Trophoblast cell (in vitro differentiated cells and primary cell): ENCODE data around the gene CNOT1.

Experiments used
- DNase-seq, 2 donors: peaks; one replicate each; pipeline ENCODE4 v3.0.0-alpha.2; 2016
- H2AFZ ChIP-seq: 2 replicates; pipeline ENCODE4 v1.6.1; 2013; ENCODE audit warnings: low read length, moderate library complexity, mild to moderate bottlenecking; ENCODE audit not compliant: insufficient read depth, poor library complexity
- H2AK5ac ChIP-seq: 2 replicates; pipeline ENCODE4 v1.6.1; 2013; ENCODE audit warnings: mild to moderate bottlenecking, low read length
- H2BK120ac ChIP-seq: 2 replicates; pipeline ENCODE4 v1.6.1; 2013; ENCODE audit warnings: low read length, mild to moderate bottlenecking, moderate library complexity; ENCODE audit not compliant: insufficient read depth, poor library complexity
- H2BK12ac ChIP-seq: 2 replicates; pipeline ENCODE4 v1.6.1; 2013; ENCODE audit warnings: mild to moderate bottlenecking, low read length, moderate library complexity
- H2BK5ac ChIP-seq: 2 replicates; pipeline ENCODE4 v1.6.1; 2013; ENCODE audit warnings: low read length, low read depth, moderate library complexity, mild to moderate bottlenecking; ENCODE audit not compliant: poor library complexity
- H3K14ac ChIP-seq: 2 replicates; pipeline ENCODE4 v1.6.1; 2013; ENCODE audit warnings: mild to moderate bottlenecking, low read length
- H3K18ac ChIP-seq: 2 replicates; pipeline ENCODE4 v1.6.1; 2013; ENCODE audit warnings: mild to moderate bottlenecking, low read length
- H3K23ac ChIP-seq: 2 replicates; pipeline ENCODE4 v1.6.1; 2013; ENCODE audit warnings: low read length
- H3K27ac ChIP-seq: 2 replicates; pipeline ENCODE4 v1.5.1; 2013; ENCODE audit warnings: low read depth, mild to moderate bottlenecking, inconsistent platforms, low read length, moderate library complexity
- H3K27me3 ChIP-seq: 2 replicates; pipeline ENCODE4 v1.6.1; 2013; ENCODE audit warnings: inconsistent platforms, mild to moderate bottlenecking, low read length, moderate library complexity; ENCODE audit not compliant: insufficient read depth
- H3K36me3 ChIP-seq, 2 experiments: 1 replicate in 1 of 2; 2 replicates in 1 of 2; pipeline ENCODE4 v1.6.1; 2013; ENCODE audit warnings: low read length in 2 of 2, mild to moderate bottlenecking in 2 of 2, moderate library complexity in 1 of 2; ENCODE audit not compliant: insufficient read depth in 2 of 2, control insufficient read depth in 1 of 2
- H3K4ac ChIP-seq: 2 replicates; pipeline ENCODE4 v1.6.1; 2013; ENCODE audit warnings: low read depth, mild to moderate bottlenecking, low read length, moderate library complexity
- H3K4me1 ChIP-seq, 2 experiments: 1 replicate in 1 of 2; 2 replicates in 1 of 2; pipeline ENCODE4 v1.6.1; 2013; ENCODE audit warnings: low read length in 2 of 2, mild to moderate bottlenecking in 2 of 2, moderate library complexity in 1 of 2; ENCODE audit not compliant: insufficient read depth in 2 of 2, control insufficient read depth in 1 of 2
- H3K4me2 ChIP-seq: 2 replicates; pipeline ENCODE4 v1.6.1; 2013; ENCODE audit warnings: inconsistent platforms, mild to moderate bottlenecking, low read length, moderate library complexity
- H3K4me3 ChIP-seq: 2 replicates; pipeline ENCODE4 v1.5.1; 2013; ENCODE audit warnings: mild to moderate bottlenecking, low read depth, low read length, inconsistent platforms
- H3K79me1 ChIP-seq: one replicate; pipeline ENCODE4 v1.6.1; 2013; ENCODE audit warnings: low read length
- H3K79me2 ChIP-seq: 2 replicates; pipeline ENCODE4 v1.6.1; 2013; ENCODE audit warnings: low read length, mild to moderate bottlenecking; ENCODE audit not compliant: control insufficient read depth, insufficient read depth, poor library complexity
- H3K9ac ChIP-seq: 2 replicates; pipeline ENCODE4 v1.6.1; 2013; ENCODE audit warnings: mild to moderate bottlenecking, low read length
- H3K9me3 ChIP-seq: 2 replicates; pipeline ENCODE4 v1.6.1; 2013; ENCODE audit warnings: low read depth, mild to moderate bottlenecking, control low read depth, inconsistent platforms, low read length; ENCODE audit not compliant: insufficient read depth
- H4K12ac ChIP-seq: 2 replicates; pipeline ENCODE4 v1.6.1; 2013; ENCODE audit warnings: low read depth, mild to moderate bottlenecking, low read length, moderate library complexity
- H4K8ac ChIP-seq: 2 replicates; pipeline ENCODE4 v1.6.1; 2013; ENCODE audit warnings: low read depth, mild to moderate bottlenecking, low read length, moderate library complexity
- H4K91ac ChIP-seq: one replicate; pipeline ENCODE4 v1.6.1; 2013; ENCODE audit warnings: low read depth, mild to moderate bottlenecking, low read length, moderate library complexity
- WGBS: extraction: QIAGEN DNeasy Blood & Tissue Kit; methylation state at CpG from one replicate; pipeline ENCODE4 v1.1.7; 2013; ENCODE audit warnings: missing lambda C conversion rate; ENCODE audit not compliant: insufficient read length, insufficient coverage; ENCODE audit errors: extremely low coverage; 5-methylcytosine and 5-hydroxymethylcytosine counted together

The CNOT1 gene

GRCh38 chr16:58516768-58517107, 112.9 kb downstream of the CNOT1 start:
- no peak overlapping the region for H3K27ac ChIP-seq
- no peaks in the 10 kb centered on the region for H3K27me3 ChIP-seq
- no peak overlapping the region for H3K23ac ChIP-seq
- H3K79me1 ChIP-seq, result peaks cover 7% of the 10 kb centered on the region
- H3K4me1 ChIP-seq, result peaks cover 5 to 12% of the 10 kb centered on the region in 2 experiments
- peak overlapping the region; percentile 90 for H3K4me2 ChIP-seq
- peaks cover 20 to 43% of the 10 kb centered on the region in 2 experiments for H3K36me3 ChIP-seq
- no peak overlapping the region for H2BK120ac ChIP-seq
- H2AFZ ChIP-seq, result no peak overlapping the region
- no CpG with 5 or more reads among the region's 4 CpGs for WGBS
- no peak overlapping the region for H3K18ac ChIP-seq
- H2BK5ac ChIP-seq, result no peak overlapping the region
- H3K4ac ChIP-seq, result no peak overlapping the region
- H3K79me2 ChIP-seq, result peaks cover 7% of the 10 kb centered on the region
- H4K91ac ChIP-seq, result no peak overlapping the region
- H3K4me3 ChIP-seq, result no peak overlapping the region
- no peak for DNase-seq
- H2AK5ac ChIP-seq, result no peak overlapping the region
- no peak overlapping the region for H2BK12ac ChIP-seq
- no peak overlapping the region for H4K8ac ChIP-seq
- H3K9me3 ChIP-seq, result no peaks in the 10 kb centered on the region
- H3K9ac ChIP-seq, result no peak overlapping the region
- H3K14ac ChIP-seq, result no peak overlapping the region
- no peak overlapping the region for H4K12ac ChIP-seq

GRCh38 chr16:58515871-58516767, 113.5 kb downstream of the CNOT1 start:
- H2BK5ac ChIP-seq, result peak overlapping the region; percentile 77
- H3K9ac ChIP-seq, result peak overlapping the region; percentile 72
- no peaks in the 10 kb centered on the region for H3K27me3 ChIP-seq
- no peaks in the 10 kb centered on the region for H3K9me3 ChIP-seq
- peak overlapping the region; percentile 60 for H3K18ac ChIP-seq
- peak overlapping the region; percentile 44 for H2AK5ac ChIP-seq
- peak overlapping the region; percentile 66 for H4K91ac ChIP-seq
- peaks cover 7% of the 10 kb centered on the region for H3K79me1 ChIP-seq
- H2BK120ac ChIP-seq, result peak overlapping the region; percentile 70
- H3K4me1 ChIP-seq, result peaks cover 5 to 12% of the 10 kb centered on the region in 2 experiments
- peak overlapping the region; percentile 88 for H4K8ac ChIP-seq
- no peak overlapping the region for H3K23ac ChIP-seq
- no peak overlapping the region for H3K4ac ChIP-seq
- H3K4me2 ChIP-seq, result peak overlapping the region; percentile 90
- H3K36me3 ChIP-seq, result peaks cover 17 to 40% of the 10 kb centered on the region in 2 experiments
- H2AFZ ChIP-seq, result peak overlapping the region; percentile 91
- peak overlapping the region; percentile 91 for H4K12ac ChIP-seq
- H3K14ac ChIP-seq, result peak overlapping the region; percentile 61
- peak; percentile 13 to 47 for DNase-seq
- no CpG with 5 or more reads among the region's 66 CpGs for WGBS
- H3K4me3 ChIP-seq, result peak overlapping the region; percentile 94
- H3K79me2 ChIP-seq, result peaks cover 7% of the 10 kb centered on the region
- H2BK12ac ChIP-seq, result no peak overlapping the region
- peak overlapping the region; percentile 48 for H3K27ac ChIP-seq

GRCh38 chr16:58515125-58515870, 114.3 kb downstream of the CNOT1 start, which contains the start of gene SETD6:
Gene SETD6, plus strand, starts transcription at chr16:58515517. Its CDS starts 21 bp downstream, at chr16:58515538.
- Histone ChIP-seq H3K18ac (peak within 1 kb of the TSS; percentile 60), H3K27me3 (no peaks in the 10 kb centered on the region), H3K9ac (peak within 1 kb of the TSS; percentile 82), H2BK5ac (peak within 1 kb of the TSS; percentile 77), H3K27ac (peak within 1 kb of the TSS; percentile 48), H3K4ac (peak within 1 kb of the TSS; percentile 49), H3K79me2 (peaks cover 7% of the 10 kb centered on the region), H3K4me2 (peak within 1 kb of the TSS; percentile 90), H3K14ac (peak within 1 kb of the TSS; percentile 61), H3K36me3 (peaks cover 16 to 38% of the 10 kb centered on the region in 2 experiments), H2BK120ac (peak within 1 kb of the TSS; percentile 70), H4K91ac (peak within 1 kb of the TSS; percentile 66), H3K23ac (no peak within 1 kb of the TSS), H3K9me3 (no peaks in the 10 kb centered on the region), H2AK5ac (peak within 1 kb of the TSS; percentile 44), H3K4me1 (peaks cover 5 to 12% of the 10 kb centered on the region in 2 experiments), H2BK12ac (no peak within 1 kb of the TSS), H4K8ac (peak within 1 kb of the TSS; percentile 88), H3K79me1 (peaks cover 7% of the 10 kb centered on the region), H2AFZ (peak within 1 kb of the TSS; percentile 91), H3K4me3 (peak within 1 kb of the TSS; percentile 94), H4K12ac (peak within 1 kb of the TSS; percentile 93)
- no CpG with 5 or more reads among the region's 80 CpGs for WGBS
- peak; percentile 86 to 91 for DNase-seq

GRCh38 chr16:58513874-58514273, 115.8 kb downstream of the CNOT1 start:
- H3K18ac ChIP-seq, result no peak overlapping the region
- no peak overlapping the region for H4K91ac ChIP-seq
- no peak overlapping the region for H2BK12ac ChIP-seq
- H2BK120ac ChIP-seq, result no peak overlapping the region
- peaks cover 7% of the 10 kb centered on the region for H3K79me1 ChIP-seq
- H3K4me3 ChIP-seq, result no peak overlapping the region
- no peak for DNase-seq
- H2AK5ac ChIP-seq, result no peak overlapping the region
- H3K4me2 ChIP-seq, result no peak overlapping the region
- H4K12ac ChIP-seq, result no peak overlapping the region
- peaks cover 7% of the 10 kb centered on the region for H3K79me2 ChIP-seq
- H2BK5ac ChIP-seq, result no peak overlapping the region
- H3K14ac ChIP-seq, result no peak overlapping the region
- peaks cover 21 to 35% of the 10 kb centered on the region in 2 experiments for H3K36me3 ChIP-seq
- no peak overlapping the region for H2AFZ ChIP-seq
- H4K8ac ChIP-seq, result no peak overlapping the region
- H3K4ac ChIP-seq, result no peak overlapping the region
- no peak overlapping the region for H3K9ac ChIP-seq
- no peaks in the 10 kb centered on the region for H3K9me3 ChIP-seq
- no CpG with 5 or more reads among the region's 3 CpGs for WGBS
- peaks cover 5 to 14% of the 10 kb centered on the region in 2 experiments for H3K4me1 ChIP-seq
- no peak overlapping the region for H3K23ac ChIP-seq
- no peaks in the 10 kb centered on the region for H3K27me3 ChIP-seq
- H3K27ac ChIP-seq, result no peak overlapping the region
